HuH-7 (cell line): ENCODE measurements around the gene TRABD2A.
"Not testable (repeated sequence)": the region's sequence is repeated elsewhere in the genome, so short reads cannot be mapped to it uniquely, and the experiment has no call there.

Source experiments
- DNase-seq: peaks from one replicate; pipeline ENCODE4 v3.0.0; 2011; ENCODE audit warnings: low spot score

The TRABD2A gene, protein sequence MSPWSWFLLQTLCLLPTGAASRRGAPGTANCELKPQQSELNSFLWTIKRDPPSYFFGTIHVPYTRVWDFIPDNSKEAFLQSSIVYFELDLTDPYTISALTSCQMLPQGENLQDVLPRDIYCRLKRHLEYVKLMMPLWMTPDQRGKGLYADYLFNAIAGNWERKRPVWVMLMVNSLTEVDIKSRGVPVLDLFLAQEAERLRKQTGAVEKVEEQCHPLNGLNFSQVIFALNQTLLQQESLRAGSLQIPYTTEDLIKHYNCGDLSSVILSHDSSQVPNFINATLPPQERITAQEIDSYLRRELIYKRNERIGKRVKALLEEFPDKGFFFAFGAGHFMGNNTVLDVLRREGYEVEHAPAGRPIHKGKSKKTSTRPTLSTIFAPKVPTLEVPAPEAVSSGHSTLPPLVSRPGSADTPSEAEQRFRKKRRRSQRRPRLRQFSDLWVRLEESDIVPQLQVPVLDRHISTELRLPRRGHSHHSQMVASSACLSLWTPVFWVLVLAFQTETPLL

DNA sequence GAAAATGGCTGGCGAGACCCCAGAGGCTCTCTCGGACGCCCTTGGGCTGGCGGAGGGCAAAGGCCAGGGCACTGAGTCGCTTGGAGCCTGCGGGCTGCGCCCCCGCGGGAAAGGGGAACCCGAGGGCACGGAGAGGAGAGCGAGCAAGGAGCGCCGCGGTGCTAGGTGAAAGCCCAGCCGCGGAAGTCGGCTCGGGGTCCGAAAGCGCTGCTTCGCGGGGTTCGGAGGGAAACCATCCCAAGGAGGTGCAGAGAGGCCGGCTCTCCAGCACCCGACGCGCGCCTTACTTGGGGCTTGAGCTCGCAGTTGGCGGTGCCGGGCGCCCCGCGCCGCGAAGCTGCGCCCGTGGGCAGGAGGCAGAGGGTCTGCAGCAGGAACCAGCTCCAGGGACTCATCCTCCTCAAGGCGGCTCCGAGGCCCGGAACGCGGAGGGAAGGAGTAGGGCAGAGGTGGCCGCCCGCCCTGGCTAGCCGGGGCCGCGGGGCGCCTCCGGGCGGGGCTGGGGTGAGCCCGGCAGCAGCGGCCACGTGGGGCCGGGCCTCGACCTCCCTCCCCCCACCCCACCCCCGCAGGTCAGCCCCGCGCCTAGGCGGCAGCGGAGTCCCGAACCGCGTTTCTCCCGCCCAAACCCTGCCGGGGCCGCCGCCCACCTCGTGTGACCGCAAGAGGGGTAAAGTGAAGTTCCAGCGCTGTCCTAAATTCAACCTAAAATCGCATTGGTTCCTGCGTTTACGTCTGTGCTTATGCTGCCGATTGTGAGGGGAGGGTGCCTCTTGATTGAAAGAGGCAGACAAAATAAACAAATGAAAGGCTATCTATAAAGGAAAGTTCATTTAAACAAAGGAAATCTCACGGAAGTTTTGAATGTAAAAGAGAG, at the start of gene TRABD2A:
TRABD2A (minus strand) TSS at position 440 of the 877 bp plus-strand sequence; CDS start at position 395, 45 bp downstream.
- DNase-seq: peak; percentile 39

DNA sequence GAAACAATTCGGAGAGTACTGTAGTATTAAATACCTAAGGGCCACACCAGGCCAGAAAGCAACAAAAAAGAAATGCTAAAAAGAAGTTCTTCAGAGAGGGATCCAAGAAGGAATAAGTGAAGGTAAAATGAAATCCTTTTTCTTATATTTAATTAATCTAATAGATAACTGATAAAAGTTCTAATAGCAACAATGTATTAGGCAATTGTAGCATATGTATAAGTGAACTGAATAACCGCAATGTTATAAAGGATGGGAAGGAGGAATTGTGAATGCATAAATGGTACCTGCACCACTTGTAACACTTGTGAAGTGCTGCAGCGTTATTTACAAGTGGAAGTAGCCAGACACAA, 46.4 kb upstream of the TRABD2A start:
- DNase-seq: no peak

DNA sequence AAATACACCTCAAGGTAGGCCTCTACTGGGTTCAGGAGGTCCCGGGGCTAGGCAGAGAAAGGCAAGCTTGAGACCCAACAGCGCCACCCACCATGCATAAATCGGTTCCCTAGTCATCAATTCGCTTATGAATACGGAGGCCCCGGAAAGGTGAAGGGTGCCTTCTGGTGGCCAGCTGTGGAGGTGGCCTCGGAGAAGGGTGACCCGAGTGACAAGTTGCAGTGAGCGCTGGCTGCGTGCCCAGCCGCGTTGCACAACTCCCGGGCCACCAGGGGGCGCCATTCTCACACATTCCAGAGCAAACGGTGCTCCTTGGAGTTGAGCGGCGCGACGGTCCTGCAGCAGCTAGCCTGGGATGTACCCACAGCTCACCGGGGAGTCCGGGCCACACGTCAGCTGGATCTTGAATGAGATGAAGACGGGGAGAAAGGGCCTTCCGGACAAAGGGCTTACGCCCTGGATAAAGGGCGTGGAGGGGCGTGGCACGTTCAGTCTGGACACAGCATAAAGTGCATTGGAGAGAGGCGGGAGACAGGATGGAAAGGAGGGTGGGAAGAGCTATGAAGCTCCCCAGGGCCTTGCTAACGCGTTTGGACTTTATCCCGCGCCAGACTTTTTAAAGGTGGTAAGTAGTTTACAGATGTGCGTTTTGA, 45.0 kb upstream of the TRABD2A start:
- peak; percentile 87 for DNase-seq

DNA sequence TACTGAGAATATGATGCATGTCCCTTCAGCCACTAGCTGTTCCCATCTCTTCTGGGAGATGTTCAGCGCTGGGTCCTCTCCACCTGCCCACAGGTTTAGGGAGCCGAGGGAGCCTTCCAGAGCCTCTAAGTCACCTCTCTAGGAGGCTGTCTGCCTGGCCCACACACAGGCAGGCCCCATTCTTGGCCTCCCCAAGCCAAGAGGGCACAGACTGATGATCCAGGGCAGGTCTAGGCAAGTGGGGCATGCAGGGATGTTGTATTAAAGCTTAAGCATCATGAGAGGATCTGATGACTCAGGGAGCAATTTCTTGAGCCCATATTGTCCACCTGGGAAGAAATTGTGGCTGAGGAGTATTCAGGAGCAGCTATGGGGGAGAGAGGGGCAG, 44.4 kb upstream of the TRABD2A start:
- DNase-seq: no peak

DNA sequence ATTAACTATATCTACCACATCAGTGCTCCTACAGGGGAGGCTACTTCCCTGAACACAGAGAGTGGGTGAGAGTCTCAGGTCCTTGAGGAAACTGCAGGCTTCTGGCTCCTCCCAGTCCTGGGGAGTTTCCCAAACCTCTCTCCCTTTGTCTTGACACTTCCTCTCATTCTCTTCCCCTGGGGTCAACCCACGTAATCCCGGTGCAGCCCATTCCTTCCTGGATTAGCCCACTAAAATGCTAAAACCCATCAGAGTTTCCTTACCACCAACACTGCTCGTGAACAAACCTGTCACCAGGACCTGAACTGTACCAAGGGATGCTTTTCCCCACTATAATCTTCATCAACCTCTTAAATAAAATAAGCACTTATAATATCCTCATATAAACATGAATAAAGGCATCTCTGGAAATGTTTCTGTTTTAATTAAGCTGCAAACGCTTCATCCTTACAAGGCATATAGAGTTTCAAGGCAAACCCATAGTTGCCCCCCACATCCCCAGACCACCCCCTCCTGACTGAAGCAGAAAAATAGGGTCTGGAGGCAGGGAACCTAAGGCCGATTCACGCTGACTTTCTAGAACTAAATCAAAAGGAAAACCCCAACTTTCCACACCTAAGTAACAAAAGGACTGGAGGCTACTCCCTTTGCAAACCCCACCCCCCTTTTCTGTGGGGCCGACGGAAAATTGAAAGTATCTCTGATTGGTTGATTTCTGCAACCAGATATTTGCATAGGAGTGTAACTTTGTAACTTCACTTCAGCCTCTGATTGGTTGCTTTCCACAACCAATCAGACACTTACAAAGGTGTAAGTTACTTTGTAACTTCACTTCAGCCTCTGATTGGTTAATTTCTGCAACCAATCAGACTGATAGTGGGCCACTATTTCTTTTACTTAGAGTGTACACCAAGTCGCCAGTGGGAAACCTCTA, 43.6 kb upstream of the TRABD2A start:
- DNase-seq: no peak

DNA sequence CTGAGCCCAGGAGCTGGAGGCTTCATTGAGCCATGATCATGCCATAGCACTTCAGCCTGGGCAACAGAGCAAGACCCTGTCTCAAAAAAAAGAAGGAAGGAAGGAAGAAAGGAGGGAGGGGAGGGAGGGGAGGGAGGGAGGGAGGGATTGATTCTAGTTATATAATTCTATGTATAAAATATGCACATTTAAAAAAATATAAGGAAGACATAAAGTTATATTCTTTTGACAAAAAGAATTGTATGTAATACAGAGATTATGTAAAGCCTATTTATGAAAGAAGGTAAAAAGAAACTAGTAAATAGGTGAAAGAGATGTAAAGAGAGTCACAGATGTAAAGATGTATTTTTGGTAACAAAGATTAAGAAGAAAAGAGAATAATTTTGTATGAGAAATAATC, 42.1 kb upstream of the TRABD2A start:
- DNase-seq: no peak

DNA sequence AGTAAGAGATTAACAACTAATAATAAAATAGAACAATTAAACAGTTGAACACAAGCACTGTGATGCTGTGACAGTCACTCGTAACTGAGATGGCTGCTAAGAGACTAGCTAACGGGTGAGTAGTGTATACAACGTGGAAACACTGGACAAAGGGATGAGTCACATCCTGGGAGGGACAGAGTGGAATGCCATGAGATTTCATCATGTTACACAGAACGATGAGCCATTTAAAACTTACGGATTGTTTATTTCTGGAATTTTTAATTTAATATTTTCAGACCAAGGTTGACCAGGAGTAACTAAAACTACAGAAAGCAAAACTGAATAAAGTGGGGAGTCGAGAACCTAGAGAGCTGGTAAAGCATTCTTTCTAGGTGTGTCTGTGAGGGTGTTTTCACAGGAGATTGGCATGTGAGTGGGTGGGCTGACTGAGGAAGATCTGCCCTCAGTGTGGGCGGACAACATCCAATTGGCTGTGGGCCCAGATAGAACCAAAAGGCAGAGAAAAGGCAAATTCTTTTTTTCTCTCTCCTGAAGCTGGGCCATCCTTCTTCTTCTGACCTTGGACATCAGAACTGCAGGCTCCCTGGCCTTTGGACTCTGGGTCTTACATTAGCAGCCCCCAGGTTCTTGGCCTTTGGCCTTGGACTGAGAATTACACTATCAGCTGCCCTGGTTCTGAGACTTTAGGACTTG, 39.1 kb upstream of the TRABD2A start:
- peak; percentile 58 for DNase-seq

DNA sequence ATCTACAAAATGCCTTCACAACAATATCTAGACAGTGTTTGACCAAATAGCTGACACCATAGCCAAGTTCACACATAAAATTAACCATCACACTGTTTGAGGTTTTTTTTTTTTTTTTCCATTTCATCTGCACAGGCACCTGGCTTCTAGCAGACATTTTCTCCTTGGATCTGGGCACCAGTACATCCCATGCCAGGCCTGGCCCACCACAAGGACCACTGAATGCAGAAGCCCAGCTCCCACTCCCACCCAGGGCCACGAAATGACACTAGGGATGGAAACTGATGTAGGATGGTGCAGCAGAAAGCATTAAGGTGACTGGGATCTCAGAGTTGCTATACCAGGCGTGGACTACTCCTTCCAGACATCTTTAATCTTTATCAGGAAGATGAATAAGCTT, 37.5 kb upstream of the TRABD2A start:
- no peak for DNase-seq

DNA sequence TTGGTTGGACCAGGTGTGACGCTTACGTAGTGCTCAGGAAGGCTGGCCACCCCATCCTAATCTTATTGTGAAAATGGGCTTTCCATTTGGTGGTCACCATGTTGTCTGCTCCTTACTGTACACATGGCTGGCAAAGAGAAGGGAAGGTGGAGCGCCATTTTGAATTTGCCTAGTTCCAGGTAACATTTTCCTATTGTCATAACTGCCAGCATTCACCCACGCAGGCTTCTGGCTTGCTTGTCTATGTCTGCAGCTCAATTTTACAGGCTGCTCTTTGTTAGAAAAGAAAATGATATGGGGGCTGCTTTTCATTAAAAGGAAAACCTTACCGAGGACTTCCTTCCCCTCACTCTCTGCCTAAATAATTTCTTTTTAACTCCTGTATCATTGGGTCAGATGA, 36.9 kb upstream of the TRABD2A start:
- not testable (repeated sequence) for DNase-seq

DNA sequence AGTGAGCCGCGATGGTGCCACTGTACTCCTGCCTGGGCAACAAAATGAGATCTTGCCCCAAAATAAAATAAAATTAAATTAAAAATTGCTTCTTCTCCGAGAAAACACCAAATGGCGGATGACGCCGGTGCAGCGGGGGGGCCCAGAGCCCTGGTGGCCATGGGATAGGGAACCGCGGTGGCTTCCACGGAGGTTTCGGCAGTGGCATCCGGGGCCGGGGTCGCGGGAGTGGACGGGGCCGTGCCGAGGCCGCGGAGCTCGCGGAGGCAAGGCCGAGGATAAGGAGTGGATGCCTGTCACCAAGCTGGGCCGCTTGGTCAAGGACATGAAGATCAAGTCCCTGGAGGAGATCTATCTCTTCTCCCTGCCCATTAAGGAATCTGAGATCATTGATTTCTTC, 34.8 kb upstream of the TRABD2A start:
- not testable (repeated sequence) for DNase-seq

DNA sequence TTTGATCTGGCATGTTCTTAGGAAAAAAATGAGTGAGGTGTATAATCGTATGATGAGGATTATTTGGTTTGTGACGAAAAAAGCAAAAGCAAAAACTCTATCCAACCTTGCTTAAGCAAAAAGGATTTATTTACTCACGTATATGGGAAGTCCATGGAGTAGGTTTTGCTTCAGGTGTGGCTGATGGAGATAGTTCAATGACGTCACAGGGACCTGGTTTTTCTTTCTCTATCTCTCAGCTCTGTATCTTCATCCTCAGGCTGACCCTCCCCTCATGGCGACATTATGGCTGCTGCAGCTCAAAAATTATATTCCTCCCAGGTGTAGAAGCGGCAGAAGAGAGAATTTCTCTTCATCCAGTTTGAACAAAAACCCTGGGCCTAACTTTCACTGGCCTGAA, 33.5 kb upstream of the TRABD2A start:
- DNase-seq: no peak

DNA sequence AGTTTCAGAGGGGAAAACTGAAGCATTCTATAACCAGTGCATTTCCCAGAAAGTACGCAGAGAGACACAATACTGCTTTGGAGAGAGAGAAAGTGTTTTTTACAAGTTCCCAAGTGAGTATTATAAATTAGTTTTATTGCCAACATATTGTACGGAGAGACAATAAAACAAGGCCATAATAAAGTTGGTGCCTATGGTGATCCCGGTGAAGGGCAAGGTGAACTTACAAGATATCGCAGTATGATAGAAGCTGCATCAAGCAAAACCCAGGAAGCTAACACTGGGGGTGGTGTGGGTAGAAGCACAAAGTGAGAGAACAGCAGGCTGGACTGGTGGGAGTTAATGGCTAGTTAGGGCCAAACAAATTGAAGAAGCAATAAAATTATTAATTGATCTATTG, 32.1 kb upstream of the TRABD2A start:
- no peak for DNase-seq

DNA sequence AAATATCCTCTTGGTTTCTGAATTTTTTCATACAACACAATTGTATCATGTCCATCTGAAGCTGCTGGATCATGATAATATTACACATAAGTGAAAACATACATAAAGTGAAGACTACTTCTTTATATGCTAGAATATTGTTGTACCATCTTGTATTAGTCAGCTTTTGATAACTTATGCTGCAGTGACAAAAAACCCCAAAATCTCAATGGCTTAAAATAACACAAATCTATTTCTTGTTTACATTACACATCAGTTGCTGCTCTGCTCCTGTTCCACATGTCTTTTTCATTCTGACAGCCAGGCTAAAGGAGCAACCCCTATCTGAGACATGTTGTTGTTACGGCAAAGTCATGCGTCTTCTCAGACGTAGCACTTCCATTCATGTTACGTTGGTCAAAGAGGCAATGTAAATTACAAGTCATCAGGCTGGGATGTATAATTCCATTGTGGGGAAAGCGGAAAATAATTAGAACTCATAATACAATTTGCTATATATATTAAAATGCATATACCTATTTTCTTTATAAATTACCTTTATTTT, 30.3 kb upstream of the TRABD2A start:
- no peak for DNase-seq

DNA sequence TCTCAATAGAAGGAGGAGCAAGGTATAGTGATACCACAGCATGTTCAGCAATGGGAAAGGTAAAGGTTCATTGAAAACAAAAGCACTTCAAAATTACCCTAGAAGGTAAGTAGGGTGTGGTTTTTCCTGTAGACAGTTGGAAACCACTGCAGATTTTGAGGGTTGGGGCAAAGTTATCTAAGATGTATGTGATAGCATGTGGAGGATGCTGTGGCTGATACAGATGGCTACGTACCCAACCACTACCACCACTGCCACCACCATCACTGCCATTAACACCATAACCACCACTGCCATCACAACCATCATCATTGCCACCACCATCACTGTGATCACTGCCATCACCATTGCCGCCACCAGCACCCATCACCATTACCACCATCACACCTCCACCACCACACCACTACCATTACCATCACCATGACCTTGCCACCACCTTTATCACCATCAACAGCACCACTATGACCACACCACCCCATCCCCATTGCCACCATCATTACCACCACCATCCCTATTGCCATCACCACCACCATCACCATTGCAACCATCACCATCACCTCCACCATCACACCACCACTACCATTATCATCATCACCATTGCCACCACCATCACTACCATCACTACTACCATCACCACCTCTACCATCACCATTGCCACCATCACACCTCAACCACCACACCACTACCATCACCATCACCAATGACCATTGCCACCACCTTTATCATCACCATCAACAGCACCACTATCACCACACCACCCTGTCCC, 28.2 kb upstream of the TRABD2A start:
- DNase-seq: no peak

DNA sequence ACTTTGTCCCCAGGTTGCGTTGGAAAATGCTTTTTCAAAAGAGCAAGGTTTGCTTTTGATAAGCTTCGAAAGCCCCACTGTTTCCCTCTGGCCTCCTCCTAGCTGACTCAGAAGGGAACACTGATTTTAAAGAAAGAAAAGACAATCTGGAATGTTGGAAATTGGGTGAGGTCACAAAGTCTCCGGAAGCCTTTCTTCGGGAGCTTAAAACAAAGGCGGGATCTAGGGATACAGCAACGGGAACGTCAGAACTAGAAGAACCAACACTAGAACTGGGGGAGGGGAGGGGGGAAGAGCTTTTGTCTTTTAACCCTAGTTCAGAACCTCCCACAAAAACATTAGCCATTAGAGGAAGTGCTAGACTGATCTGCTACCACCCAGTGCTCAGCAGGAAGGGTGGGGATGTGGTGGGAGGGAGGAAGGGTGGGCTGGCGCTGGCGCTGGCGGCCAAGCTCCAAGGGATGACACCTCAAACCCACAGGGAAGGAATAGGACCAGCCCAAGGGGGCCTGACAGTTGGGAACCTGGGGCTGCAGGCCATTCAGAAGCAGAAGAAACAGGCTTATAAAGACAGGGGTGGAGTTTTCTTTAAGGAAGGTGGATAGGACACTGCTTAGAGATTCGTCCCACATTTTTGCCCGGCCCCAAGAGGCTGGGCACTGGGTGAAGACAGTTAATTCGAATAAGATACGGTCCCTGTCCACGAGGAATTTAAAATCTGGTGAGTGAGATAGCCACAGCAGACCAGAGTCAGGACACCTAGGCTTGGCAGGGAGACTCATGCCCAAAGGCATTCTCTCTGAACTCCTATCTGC, 26.2 kb upstream of the TRABD2A start:
- no peak for DNase-seq

DNA sequence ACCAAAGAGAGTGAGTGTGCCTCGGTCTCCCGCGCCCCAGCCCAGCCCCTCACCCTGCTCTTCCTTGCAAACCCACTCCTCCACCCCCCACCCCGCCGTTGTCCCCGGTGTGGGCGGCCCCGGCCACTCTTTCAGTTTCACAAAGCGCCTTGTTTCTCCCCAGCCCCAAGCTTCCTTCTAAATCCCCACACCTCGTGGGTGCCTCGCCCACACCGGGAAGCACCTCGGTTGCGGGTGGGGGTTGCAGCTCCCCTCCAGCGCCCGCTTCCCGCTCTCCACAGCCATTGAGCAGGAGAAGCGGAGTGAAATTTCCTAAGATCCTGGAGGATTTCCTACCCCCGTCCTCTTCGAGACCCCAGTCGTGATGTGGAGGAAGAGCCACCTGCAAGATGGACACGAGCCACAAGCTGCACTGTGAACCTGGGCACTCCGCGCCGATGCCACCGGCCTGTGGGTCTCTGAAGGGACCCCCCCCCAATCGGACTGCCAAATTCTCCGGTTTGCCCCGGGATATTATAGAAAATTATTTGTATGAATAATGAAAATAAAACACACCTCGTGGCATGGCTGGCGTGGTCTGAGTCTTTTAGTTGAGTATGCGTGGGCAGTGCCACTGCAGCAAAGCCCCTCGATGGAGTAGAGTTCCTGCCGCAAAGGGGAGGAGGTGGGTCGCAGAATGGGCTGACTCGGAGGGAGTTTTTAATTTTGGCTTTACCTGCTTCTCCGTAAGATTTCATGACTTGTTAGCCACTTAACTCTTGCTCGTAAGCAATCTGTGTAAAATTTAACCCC, 25.4 kb upstream of the TRABD2A start:
- DNase-seq: no peak

DNA sequence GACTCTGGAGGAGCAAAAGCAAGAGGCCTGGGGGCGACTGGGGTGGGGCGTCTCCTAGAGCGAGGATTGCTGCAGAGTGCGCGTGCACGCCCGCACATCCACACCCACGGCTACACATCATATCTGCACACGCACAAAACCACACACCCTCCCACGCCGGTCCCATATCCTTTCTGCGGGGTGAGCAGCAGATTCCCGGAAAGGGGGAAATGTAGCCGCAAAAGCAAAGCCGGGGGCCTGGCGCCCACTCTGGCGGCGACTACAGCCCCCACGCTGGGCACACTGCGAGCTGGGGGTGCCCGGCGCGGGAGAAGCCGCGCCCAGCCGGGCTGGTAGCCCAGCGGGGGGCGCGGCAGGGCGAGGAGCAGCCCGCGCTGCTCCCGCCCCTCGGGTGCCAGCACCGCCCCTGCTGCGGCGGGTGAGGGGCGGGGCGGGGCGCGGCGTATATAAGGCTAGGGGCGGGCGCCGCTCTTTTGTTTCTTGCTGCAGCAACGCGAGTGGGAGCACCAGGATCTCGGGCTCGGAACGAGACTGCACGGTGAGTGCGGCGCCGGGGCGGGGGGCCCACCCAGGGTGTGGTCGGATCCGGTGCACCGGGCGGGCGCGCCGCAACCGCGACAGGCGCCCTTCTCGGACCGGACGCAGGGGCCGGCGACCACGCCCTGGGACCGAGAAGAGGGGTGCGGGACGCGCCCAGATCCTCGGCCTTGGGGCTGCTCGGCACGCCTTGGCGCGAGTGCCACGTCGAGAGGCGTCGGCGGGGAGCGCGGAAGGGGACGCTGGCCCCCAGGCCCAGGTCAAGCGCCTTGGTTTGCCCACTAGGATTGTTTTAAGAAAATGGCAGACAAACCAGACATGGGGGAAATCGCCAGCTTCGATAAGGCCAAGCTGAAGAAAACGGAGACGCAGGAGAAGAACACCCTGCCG, 24.6 kb upstream of the TRABD2A start, which contains the start of gene TMSB10:
TMSB10 (plus strand) TSS at position 476 of the 927 bp plus-strand sequence.
- DNase-seq: peak; percentile 88
